Measurements from ENCODE around the gene ZBTB17. TPM values are rescaled to one million over a fixed set of nuclear protein-coding genes. Genes with fewer than 3 reads are reported as not detected.

ZBTB17 gene
- total RNA-seq, 1 experiment from 2014 or later = 32.0 TPM

- no peak overlapping the region for H3K4me3 Mint-ChIP-seq
- DNase-seq (ENCODE audit: low spot score) = no peak
- peaks cover 24% of the 10 kb centered on the region for H3K27me3 Mint-ChIP-seq (ENCODE audit: low read depth)
- ChIA-PET POLR2A (no interaction called here), CTCF (no interaction called here)
- no peak for ATAC-seq
- no peaks in the 10 kb centered on the region for H3K36me3 Mint-ChIP-seq
- no peaks in the 10 kb centered on the region for H3K4me1 Mint-ChIP-seq
- peaks cover 22% of the 10 kb centered on the region for H3K9me3 Mint-ChIP-seq
- TF ChIP-seq ZNF317 (CRISPR knock-in tag; IDR thresholded peaks at IDR 0.05; ENCODE audit: borderline replicate concordance, low read depth) = no peak
- TF ChIP-seq NFATC4 (CRISPR knock-in tag; IDR thresholded peaks at IDR 0.05) = no peak
- TF ChIP-seq JAZF1 (CRISPR knock-in tag; IDR thresholded peaks at IDR 0.05) = no peak
- TF ChIP-seq, protein P1, sequence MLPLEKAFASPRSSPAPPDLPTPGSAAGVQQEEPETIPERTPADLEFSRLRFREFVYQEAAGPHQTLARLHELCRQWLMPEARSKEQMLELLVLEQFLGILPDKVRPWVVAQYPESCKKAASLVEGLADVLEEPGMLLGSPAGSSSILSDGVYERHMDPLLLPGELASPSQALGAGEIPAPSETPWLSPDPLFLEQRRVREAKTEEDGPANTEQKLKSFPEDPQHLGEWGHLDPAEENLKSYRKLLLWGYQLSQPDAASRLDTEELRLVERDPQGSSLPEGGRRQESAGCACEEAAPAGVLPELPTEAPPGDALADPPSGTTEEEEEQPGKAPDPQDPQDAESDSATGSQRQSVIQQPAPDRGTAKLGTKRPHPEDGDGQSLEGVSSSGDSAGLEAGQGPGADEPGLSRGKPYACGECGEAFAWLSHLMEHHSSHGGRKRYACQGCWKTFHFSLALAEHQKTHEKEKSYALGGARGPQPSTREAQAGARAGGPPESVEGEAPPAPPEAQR (CRISPR knock-in tag; IDR thresholded peaks at IDR 0.05) = no peak
- no peak for TF ChIP-seq HMGA2 (CRISPR knock-in tag; IDR thresholded peaks at IDR 0.05)
- TF ChIP-seq ATF1 (CRISPR knock-in tag; IDR thresholded peaks at IDR 0.05) = no peak
- TF ChIP-seq, protein P2, sequence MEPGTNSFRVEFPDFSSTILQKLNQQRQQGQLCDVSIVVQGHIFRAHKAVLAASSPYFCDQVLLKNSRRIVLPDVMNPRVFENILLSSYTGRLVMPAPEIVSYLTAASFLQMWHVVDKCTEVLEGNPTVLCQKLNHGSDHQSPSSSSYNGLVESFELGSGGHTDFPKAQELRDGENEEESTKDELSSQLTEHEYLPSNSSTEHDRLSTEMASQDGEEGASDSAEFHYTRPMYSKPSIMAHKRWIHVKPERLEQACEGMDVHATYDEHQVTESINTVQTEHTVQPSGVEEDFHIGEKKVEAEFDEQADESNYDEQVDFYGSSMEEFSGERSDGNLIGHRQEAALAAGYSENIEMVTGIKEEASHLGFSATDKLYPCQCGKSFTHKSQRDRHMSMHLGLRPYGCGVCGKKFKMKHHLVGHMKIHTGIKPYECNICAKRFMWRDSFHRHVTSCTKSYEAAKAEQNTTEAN (CRISPR knock-in tag; IDR thresholded peaks at IDR 0.05) = no peak
- no peak for TF ChIP-seq RELA (CRISPR knock-in tag; IDR thresholded peaks at IDR 0.05; ENCODE audit: borderline replicate concordance)
- no peak for TF ChIP-seq GRHL2 (CRISPR knock-in tag; IDR thresholded peaks at IDR 0.05; ENCODE audit: insufficient replicate concordance, severe bottlenecking)
- TF ChIP-seq SMAD4 (CRISPR knock-in tag; IDR thresholded peaks at IDR 0.05) = no peak
- TF ChIP-seq PRRX2 (CRISPR knock-in tag; IDR thresholded peaks at IDR 0.05) = no peak
- no peak for TF ChIP-seq RORB (CRISPR knock-in tag; IDR thresholded peaks at IDR 0.05)
- no peak for TF ChIP-seq IRF2 (CRISPR knock-in tag; IDR thresholded peaks at IDR 0.05; ENCODE audit: borderline replicate concordance, low read depth)
- TF ChIP-seq SMAD3 (CRISPR knock-in tag; IDR thresholded peaks at IDR 0.05; ENCODE audit: borderline replicate concordance) = no peak
- no peak for TF ChIP-seq ZNF396 (CRISPR knock-in tag; IDR thresholded peaks at IDR 0.05; ENCODE audit: borderline replicate concordance)
- H3K27ac Mint-ChIP-seq = no peak overlapping the region
These were observed 9.9 kb upstream of the ZBTB17 start for GRCh38 chr1:15985611-15986297.

GRCh38 chr1:15983275-15983674 lies 7.4 kb upstream of the ZBTB17 start:
- no peak for DNase-seq (ENCODE audit: low spot score)
- no peak overlapping the region for H3K4me3 Mint-ChIP-seq
- H3K9me3 Mint-ChIP-seq = peaks cover 23% of the 10 kb centered on the region
- ATAC-seq = no peak
- CTCF ChIA-PET = no interaction called here
- H3K4me1 Mint-ChIP-seq = no peaks in the 10 kb centered on the region
- POLR2A ChIA-PET = no interaction called here
- peaks cover 24% of the 10 kb centered on the region for H3K27me3 Mint-ChIP-seq (ENCODE audit: low read depth)
- H3K36me3 Mint-ChIP-seq = no peaks in the 10 kb centered on the region
- TF ChIP-seq ZNF671 (CRISPR knock-in tag; IDR thresholded peaks at IDR 0.05) = no peak
- no peak for TF ChIP-seq ZNF396 (CRISPR knock-in tag; IDR thresholded peaks at IDR 0.05; ENCODE audit: borderline replicate concordance)
- TF ChIP-seq, protein P3, sequence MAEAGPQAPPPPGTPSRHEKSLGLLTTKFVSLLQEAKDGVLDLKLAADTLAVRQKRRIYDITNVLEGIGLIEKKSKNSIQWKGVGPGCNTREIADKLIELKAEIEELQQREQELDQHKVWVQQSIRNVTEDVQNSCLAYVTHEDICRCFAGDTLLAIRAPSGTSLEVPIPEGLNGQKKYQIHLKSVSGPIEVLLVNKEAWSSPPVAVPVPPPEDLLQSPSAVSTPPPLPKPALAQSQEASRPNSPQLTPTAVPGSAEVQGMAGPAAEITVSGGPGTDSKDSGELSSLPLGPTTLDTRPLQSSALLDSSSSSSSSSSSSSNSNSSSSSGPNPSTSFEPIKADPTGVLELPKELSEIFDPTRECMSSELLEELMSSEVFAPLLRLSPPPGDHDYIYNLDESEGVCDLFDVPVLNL (CRISPR knock-in tag; IDR thresholded peaks at IDR 0.05; ENCODE audit: borderline replicate concordance, low read depth) = no peak
- TF ChIP-seq GRHL2 (CRISPR knock-in tag; IDR thresholded peaks at IDR 0.05; ENCODE audit: insufficient replicate concordance, severe bottlenecking) = no peak
- TF ChIP-seq ZNF219 (CRISPR knock-in tag; IDR thresholded peaks at IDR 0.05; ENCODE audit: borderline replicate concordance) = no peak
- TF ChIP-seq ZNF263 (CRISPR knock-in tag; IDR thresholded peaks at IDR 0.05; ENCODE audit: low read depth) = no peak
- TF ChIP-seq TEAD4 (CRISPR knock-in tag; IDR thresholded peaks at IDR 0.05) = no peak
- no peak for TF ChIP-seq ARID4B (CRISPR knock-in tag; IDR thresholded peaks at IDR 0.05; ENCODE audit: borderline replicate concordance)
- TF ChIP-seq USF1 (CRISPR knock-in tag; IDR thresholded peaks at IDR 0.05) = no peak
- no peak for TF ChIP-seq CREM (CRISPR knock-in tag; IDR thresholded peaks at IDR 0.05)
- no peak overlapping the region for H3K27ac Mint-ChIP-seq

All from WTC11 (cell line).